Vagina (tissue), 2 donors: ENCODE measurements around the gene ASIC5. TPM values are rescaled to one million over a fixed set of nuclear protein-coding genes. Genes with fewer than 3 reads are reported as not detected.
"Not testable (repeated sequence)": the region's sequence is repeated elsewhere in the genome, so short reads cannot be mapped to it uniquely, and the experiment has no call there.

Source experiments
- DNase-seq, 2 donors: peaks; one replicate each; pipeline ENCODE4 v3.0.0-alpha.2; 2017; ENCODE audit errors: extremely low spot score in 2 of 2
- H3K27ac ChIP-seq: fragments of 200-600 bp; sonication (generic); one replicate; pipeline ENCODE4 v1.5.1; 2019
- H3K27me3 ChIP-seq: fragments of 200-600 bp; sonication (generic); one replicate; pipeline ENCODE4 v1.5.1; 2019
- H3K36me3 ChIP-seq, 2 donors: fragments of 200-600 bp; sonication (generic); one replicate each; pipeline ENCODE4 v1.5.1; 2017 to 2019
- H3K4me1 ChIP-seq: fragments of 200-600 bp; sonication (generic); one replicate; pipeline ENCODE4 v1.5.1; 2019
- H3K4me3 ChIP-seq, 2 donors: fragments of 200-600 bp; sonication (generic); 1 replicate in 1 of 2; 2 replicates in 1 of 2; pipeline ENCODE4 v1.5.1; 2016 to 2019
- H3K9me3 ChIP-seq: fragments of 200-600 bp; sonication (generic); one replicate; pipeline ENCODE4 v1.5.1; 2019
- POLR2A ChIP-seq, 2 donors: fragments of 450-650 bp; IDR thresholded peaks; one replicate each; pipeline ENCODE4 v1.6.1; 2017; ENCODE audit warnings: antibody characterized with exemption in 2 of 2, mild to moderate bottlenecking in 2 of 2, moderate library complexity in 2 of 2
- POLR2AphosphoS5 ChIP-seq, 2 donors: sonication (generic); formaldehyde crosslinking; IDR thresholded peaks; one replicate each; pipeline ENCODE4 v1.9.0; 2017; ENCODE audit warnings: antibody characterized with exemption in 2 of 2, mild to moderate bottlenecking in 2 of 2, low read depth in 1 of 2; ENCODE audit not compliant: insufficient read depth in 1 of 2
- intact Hi-C: fragments of 100-400 bp; cut with DNase I; formaldehyde crosslinking; loops from one replicate; pipeline ENCODE4 v1.15.1; 2023
- total RNA-seq: library from RNA; depleted of rRNA; stranded (reverse); fragments of >200 nt; gene quantifications from one replicate; pipeline ENCODE4 v1.2.3, GENCODE V29; 2016
- TF ChIP-seq, protein P1 (sequence below), 3 experiments: fragments of 450-650 bp in 2 of 3; fragments of 200-600 bp in 1 of 3; sonication (generic) in 1 of 3; IDR thresholded peaks; one replicate each; pipeline ENCODE4 v1.5.1; 2017 to 2019; ENCODE audit warnings: antibody characterized with exemption in 3 of 3, mild to moderate bottlenecking in 2 of 3, moderate library complexity in 2 of 3

ASIC5 gene
- total RNA-seq, 1 donor from 2014 or later = not detected

DNA sequence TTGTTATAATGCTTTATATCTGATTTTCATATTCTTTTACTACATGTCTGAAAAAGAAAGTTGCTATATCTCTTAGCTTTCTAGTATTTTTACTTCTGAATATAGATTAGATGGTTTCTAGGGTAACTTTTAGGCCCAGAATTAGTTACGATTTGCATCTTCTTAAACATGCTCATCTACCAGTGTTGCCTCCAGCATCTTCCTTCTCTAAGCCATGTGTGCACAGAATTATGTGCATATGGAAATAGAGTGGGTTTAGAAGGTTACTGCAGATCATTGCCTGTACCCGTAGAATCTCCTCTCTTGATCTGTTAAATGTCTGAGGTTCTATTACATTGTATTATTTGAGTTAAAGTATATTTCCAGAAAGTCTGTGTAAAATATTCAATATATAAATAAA is 34.9 kb upstream of the ASIC5 start:
- no peak overlapping the region for H3K4me3 ChIP-seq
- H3K9me3 ChIP-seq = no peaks in the 10 kb centered on the region
- no peak overlapping the region for H3K27ac ChIP-seq
- TF ChIP-seq, protein P1, sequence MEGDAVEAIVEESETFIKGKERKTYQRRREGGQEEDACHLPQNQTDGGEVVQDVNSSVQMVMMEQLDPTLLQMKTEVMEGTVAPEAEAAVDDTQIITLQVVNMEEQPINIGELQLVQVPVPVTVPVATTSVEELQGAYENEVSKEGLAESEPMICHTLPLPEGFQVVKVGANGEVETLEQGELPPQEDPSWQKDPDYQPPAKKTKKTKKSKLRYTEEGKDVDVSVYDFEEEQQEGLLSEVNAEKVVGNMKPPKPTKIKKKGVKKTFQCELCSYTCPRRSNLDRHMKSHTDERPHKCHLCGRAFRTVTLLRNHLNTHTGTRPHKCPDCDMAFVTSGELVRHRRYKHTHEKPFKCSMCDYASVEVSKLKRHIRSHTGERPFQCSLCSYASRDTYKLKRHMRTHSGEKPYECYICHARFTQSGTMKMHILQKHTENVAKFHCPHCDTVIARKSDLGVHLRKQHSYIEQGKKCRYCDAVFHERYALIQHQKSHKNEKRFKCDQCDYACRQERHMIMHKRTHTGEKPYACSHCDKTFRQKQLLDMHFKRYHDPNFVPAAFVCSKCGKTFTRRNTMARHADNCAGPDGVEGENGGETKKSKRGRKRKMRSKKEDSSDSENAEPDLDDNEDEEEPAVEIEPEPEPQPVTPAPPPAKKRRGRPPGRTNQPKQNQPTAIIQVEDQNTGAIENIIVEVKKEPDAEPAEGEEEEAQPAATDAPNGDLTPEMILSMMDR (IDR thresholded peaks at IDR 0.05) = no peak
- no peak for TF ChIP-seq POLR2A (IDR thresholded peaks at IDR 0.05)
- TF ChIP-seq POLR2AphosphoS5 (IDR thresholded peaks at IDR 0.05; ENCODE audit: insufficient read depth in 1 of 2, low read depth in 1 of 2) = no peak
- H3K36me3 ChIP-seq = no peaks in the 10 kb centered on the region
- DNase-seq = no peak
- H3K4me1 ChIP-seq = no peaks in the 10 kb centered on the region
- intact Hi-C loops = no loop called here
- no peaks in the 10 kb centered on the region for H3K27me3 ChIP-seq

DNA sequence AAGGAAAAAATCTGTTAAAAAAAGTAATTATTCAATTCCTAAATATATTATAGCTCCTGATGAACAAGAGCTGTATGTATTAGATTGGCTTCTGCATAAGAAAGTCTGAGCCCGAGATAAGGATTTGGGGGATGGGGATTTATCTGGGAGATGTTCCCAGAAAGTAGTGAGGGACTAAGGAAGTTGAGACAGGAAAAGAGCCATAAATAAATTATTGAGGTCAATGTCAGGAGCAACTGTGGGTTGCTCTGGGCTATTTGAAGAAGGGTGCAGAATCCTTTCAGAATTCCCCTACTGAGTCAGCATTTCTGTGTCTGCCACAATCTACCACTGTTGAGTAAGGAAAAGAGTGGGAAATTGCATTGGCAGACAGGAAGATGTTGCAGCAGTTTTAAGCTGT is 34.3 kb upstream of the ASIC5 start:
- H3K4me1 ChIP-seq = no peaks in the 10 kb centered on the region
- no peak overlapping the region for H3K27ac ChIP-seq
- H3K36me3 ChIP-seq = no peaks in the 10 kb centered on the region
- no peak for DNase-seq
- no peaks in the 10 kb centered on the region for H3K9me3 ChIP-seq
- no peaks in the 10 kb centered on the region for H3K27me3 ChIP-seq
- no peak overlapping the region for H3K4me3 ChIP-seq
- intact Hi-C loops = no loop called here
- TF ChIP-seq POLR2A (IDR thresholded peaks at IDR 0.05) (no peak), POLR2AphosphoS5 (IDR thresholded peaks at IDR 0.05; ENCODE audit: insufficient read depth in 1 of 2, low read depth in 1 of 2) (no peak)
- TF ChIP-seq, protein P1 (IDR thresholded peaks at IDR 0.05) = no peak

DNA sequence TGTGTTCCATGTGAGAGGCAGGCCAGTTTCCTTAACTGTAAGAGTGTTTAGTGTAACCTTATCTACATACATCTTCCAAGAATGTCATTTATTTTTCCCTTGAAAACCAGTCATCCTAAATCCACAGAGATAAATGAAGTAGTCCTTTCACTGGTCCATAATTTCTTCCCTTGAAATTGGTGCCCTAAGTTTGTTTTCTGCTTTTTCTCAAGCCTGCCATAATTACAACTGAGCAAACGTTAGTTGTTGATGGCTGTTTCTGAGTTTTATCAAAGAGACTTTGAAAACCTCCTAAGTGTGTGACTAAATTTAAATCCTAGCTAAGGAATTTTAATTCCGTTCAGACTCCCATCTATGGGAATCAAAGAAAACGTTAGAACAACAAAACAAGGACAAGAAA is 33.8 kb upstream of the ASIC5 start:
- Histone ChIP-seq H3K27ac (no peak overlapping the region), H3K9me3 (no peaks in the 10 kb centered on the region), H3K27me3 (no peaks in the 10 kb centered on the region), H3K36me3 (no peaks in the 10 kb centered on the region), H3K4me3 (no peak overlapping the region), H3K4me1 (no peaks in the 10 kb centered on the region)
- no peak for TF ChIP-seq POLR2AphosphoS5 (IDR thresholded peaks at IDR 0.05; ENCODE audit: insufficient read depth in 1 of 2, low read depth in 1 of 2)
- TF ChIP-seq, protein P1 (IDR thresholded peaks at IDR 0.05) = no peak
- no peak for TF ChIP-seq POLR2A (IDR thresholded peaks at IDR 0.05)
- intact Hi-C loops = no loop called here
- DNase-seq = no peak

DNA sequence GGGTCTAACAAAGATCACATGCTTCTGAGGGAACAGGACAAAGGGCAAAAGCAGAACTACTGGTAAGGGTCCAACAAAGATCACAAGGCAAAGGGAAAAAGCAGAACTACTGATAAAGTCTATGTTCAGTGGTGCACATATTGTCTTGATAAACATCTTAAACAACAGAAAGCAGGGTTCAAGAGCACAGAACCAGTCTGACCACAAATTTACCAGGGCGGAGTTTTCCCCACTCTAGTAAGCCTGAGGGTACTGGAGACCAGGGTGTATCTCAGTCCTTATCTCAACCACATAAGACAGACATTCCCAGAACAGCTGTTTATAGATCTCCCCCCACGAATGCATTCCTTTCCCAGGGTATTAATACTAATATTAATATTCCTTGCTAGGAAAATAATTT is 32.3 kb upstream of the ASIC5 start:
- intact Hi-C loops, H3K27me3 ChIP-seq, H3K4me3 ChIP-seq, H3K27ac ChIP-seq, H3K4me1 ChIP-seq, H3K9me3 ChIP-seq, H3K36me3 ChIP-seq, DNase-seq: not testable (repeated sequence)

DNA sequence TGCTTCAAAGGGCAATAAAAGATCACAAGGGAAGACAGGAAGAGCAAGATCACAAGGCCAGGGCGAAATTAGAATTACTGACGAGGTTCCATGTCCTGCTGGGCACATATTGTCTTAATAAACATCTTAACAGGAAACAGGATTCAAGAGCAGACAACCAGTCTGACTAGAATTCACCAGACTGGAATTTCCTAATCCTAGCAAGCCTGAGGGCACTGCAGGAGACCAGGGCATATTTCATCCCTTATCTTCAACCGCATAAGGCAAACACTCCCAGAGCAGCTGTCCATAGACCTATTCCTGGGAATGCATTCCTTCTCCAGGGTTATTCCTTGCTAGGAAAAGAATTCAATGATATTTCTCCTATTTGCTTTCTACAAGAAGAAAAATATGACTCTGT is 25.0 kb upstream of the ASIC5 start:
- Histone ChIP-seq H3K4me1 (no peaks in the 10 kb centered on the region), H3K36me3 (no peaks in the 10 kb centered on the region), H3K27me3 (no peaks in the 10 kb centered on the region), H3K9me3 (no peaks in the 10 kb centered on the region), H3K27ac (no peak overlapping the region), H3K4me3 (no peak overlapping the region)
- DNase-seq = no peak
- TF ChIP-seq POLR2AphosphoS5 (IDR thresholded peaks at IDR 0.05; ENCODE audit: insufficient read depth in 1 of 2, low read depth in 1 of 2) = no peak
- TF ChIP-seq, protein P1 (IDR thresholded peaks at IDR 0.05) = no peak
- no peak for TF ChIP-seq POLR2A (IDR thresholded peaks at IDR 0.05)
- intact Hi-C loops = no loop called here

DNA sequence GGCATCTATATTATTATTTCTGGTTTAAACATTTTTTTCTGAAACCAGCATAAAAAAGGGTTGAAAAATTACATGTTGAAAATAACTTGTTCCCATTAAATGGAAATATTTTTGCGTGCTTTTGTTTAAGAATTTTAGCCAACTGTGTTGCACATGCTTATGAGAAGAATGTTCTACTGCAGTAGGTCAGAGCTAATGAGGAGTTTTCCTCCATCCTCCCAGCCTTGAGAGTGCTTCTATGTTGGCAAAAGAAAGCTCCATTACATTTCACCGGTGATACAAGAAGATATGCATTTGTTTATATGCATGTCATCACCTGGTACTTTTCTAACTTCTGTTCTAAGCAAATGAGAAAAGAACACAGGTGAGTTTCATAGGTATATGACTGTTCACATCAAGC is 23.9 kb upstream of the ASIC5 start:
- intact Hi-C loops = no loop called here
- Histone ChIP-seq H3K27ac (no peak overlapping the region), H3K4me3 (no peak overlapping the region), H3K36me3 (no peaks in the 10 kb centered on the region), H3K4me1 (no peaks in the 10 kb centered on the region), H3K27me3 (no peaks in the 10 kb centered on the region), H3K9me3 (no peaks in the 10 kb centered on the region)
- DNase-seq = no peak
- TF ChIP-seq, protein P1 (IDR thresholded peaks at IDR 0.05) = no peak
- TF ChIP-seq POLR2A (IDR thresholded peaks at IDR 0.05) = no peak
- TF ChIP-seq POLR2AphosphoS5 (IDR thresholded peaks at IDR 0.05; ENCODE audit: insufficient read depth in 1 of 2, low read depth in 1 of 2) = no peak
